ENCODE measurements around the gene CEND1. TPM values are rescaled to one million over a fixed set of nuclear protein-coding genes. Genes with fewer than 3 reads are reported as not detected.

CEND1 gene
- total and polyA plus RNA-seq, 2 of the 4 experiments (the other 2 are of a cell fraction), result 0.90 to 4.0 TPM

- H3K27ac ChIP-seq (ENCODE audit: insufficient read depth, low read length), result no peak overlapping the region
- no TSS peak for BruUV-seq (replicated peaks)
- TF ChIP-seq CTCF (conservative IDR thresholded peaks at IDR 0.05; ENCODE audit: low read depth, low read length), result 0 out of 2 replicates have a peak, but pooled peaks have one; percentile 2
- TF ChIP-seq POLR2A (IDR thresholded peaks at IDR 0.05; ENCODE audit: low read depth, low read length), result no peak; the same call in 1 of the 2 replicates
- no peak for TF ChIP-seq CEBPB (IDR thresholded peaks at IDR 0.05; ENCODE audit: low read depth, low read length)
- H3K18ac ChIP-seq (ENCODE audit: low read depth, low read length), result no peak overlapping the region
- peaks cover 6% of the 10 kb centered on the region for H3K4me1 ChIP-seq (ENCODE audit: control insufficient read depth, insufficient read depth, low read length)
- H3K9ac ChIP-seq (ENCODE audit: low read depth, low read length), result peak overlapping the region; percentile 85; the same call in 1 of the 2 replicates
- no peak overlapping the region for H2BK5ac ChIP-seq (ENCODE audit: low read depth, low read length, poor library complexity, severe bottlenecking)
- H3K14ac ChIP-seq (replicated peaks; ENCODE audit: low read depth, low read length), result no peak overlapping the region
- H2AK9ac ChIP-seq (replicated peaks; ENCODE audit: low read depth, low read length, poor library complexity), result no peak overlapping the region
- no peak overlapping the region for H3K4me3 ChIP-seq (ENCODE audit: insufficient read depth, low read depth, low read length)
- H3K79me1 ChIP-seq (ENCODE audit: low read depth in 1 of 2, low read length in 2 of 2), result peaks cover 27 to 53% of the 10 kb centered on the region in 2 experiments
- peaks cover 30% of the 10 kb centered on the region for H3K36me3 ChIP-seq (ENCODE audit: control insufficient read depth, insufficient read depth, low read length)
- H2BK120ac ChIP-seq (ENCODE audit: low read depth, low read length), result no peak overlapping the region
- H3K9me1 ChIP-seq (ENCODE audit: insufficient read depth, low read length), result no peaks in the 10 kb centered on the region
- H2AFZ ChIP-seq (replicated peaks; ENCODE audit: low read length, poor library complexity), result no peak overlapping the region
- dilution Hi-C loops (cut with HindIII; ENCODE audit: low sequenced_read_pairs, unreplicated experiment) (no loop called here), intact Hi-C loops (cut with micrococcal nuclease) (no loop called here), in situ Hi-C loops (cut with MboI; ENCODE audit: low sequenced_read_pairs) (no loop called here)
- no peaks in the 10 kb centered on the region for H3K9me3 ChIP-seq (ENCODE audit: control insufficient read depth, insufficient read depth, low read length)
- POLR2A ChIA-PET (ENCODE audit: unreplicated experiment), result no interaction called here
- H2BK15ac ChIP-seq (ENCODE audit: low read depth, low read length), result no peak overlapping the region
- H3K27me3 ChIP-seq (ENCODE audit: control insufficient read depth, insufficient read depth, low read length), result no peaks in the 10 kb centered on the region
- no peak for DNase-seq
- H3K4ac ChIP-seq (ENCODE audit: low read depth, low read length), result no peak overlapping the region
- no peak overlapping the region for H4K8ac ChIP-seq (ENCODE audit: low read depth in 2 of 2, low read length in 2 of 2)
- peaks cover 38% of the 10 kb centered on the region for H4K20me1 ChIP-seq (ENCODE audit: insufficient read depth, low read length)
- no peak overlapping the region for H4K5ac ChIP-seq (ENCODE audit: low read depth, low read length)
- no peak overlapping the region for H3K4me2 ChIP-seq (ENCODE audit: low read depth, low read length)
- 77% methylated on average over 5 of the region's 14 CpGs; no CpG with 5 or more reads in 1 of the 2 experiments for WGBS, 2 experiments (ENCODE audit: extremely low coverage in 2 of 2, insufficient read length in 1 of 2)
- CTCF ChIA-PET, result no interaction called here
- no peak overlapping the region for H4K91ac ChIP-seq (ENCODE audit: insufficient read depth, low read depth, low read length)
- no peak for ATAC-seq (ENCODE audit: low read depth)
- no peak overlapping the region for H3K56ac ChIP-seq (ENCODE audit: extremely low read depth, insufficient read depth, low read length)
- H3K23ac ChIP-seq (ENCODE audit: low read depth, low read length), result peak overlapping the region; percentile 62
- no peak overlapping the region for H2AK5ac ChIP-seq (ENCODE audit: low read depth, low read length)
- H2BK20ac ChIP-seq (ENCODE audit: low read depth, low read length), result no peak overlapping the region
Observed at GRCh38 chr11:811446-812245, 21.8 kb upstream of the CEND1 start.

Measured in IMR-90 (cell line).